ENCODE measurements around the gene DNAAF9.

The DNAAF9 gene

GRCh38 chr20:3364323-3365013 is 43.0 kb downstream of the DNAAF9 start:
- no peak for DNase-seq

DNA sequence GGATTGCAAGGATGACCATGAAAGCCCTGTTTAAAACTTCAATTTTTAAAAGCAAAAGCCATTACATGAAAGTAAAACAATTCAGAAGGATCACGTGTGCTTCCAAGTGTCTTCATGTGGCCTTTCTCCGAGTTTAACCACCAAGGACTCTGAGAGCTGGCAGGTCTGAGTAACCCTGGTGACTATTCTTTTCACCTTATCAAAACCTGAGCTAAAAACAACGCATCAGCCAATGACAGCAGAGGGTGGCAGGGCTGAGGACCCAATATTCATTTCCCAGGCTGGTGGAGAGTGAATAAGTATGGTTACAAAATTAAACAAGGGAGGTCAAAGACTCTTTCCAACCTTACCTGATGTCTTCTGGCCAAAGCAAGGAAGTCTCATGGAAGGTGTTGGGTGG is 46.7 kb downstream of the DNAAF9 start:
- no peak for DNase-seq

- DNase-seq = no peak
Observed at GRCh38 chr20:3358676-3359340, 48.7 kb downstream of the DNAAF9 start.

Measured in GOT3 (cell line).